ENCODE results near the gene ST6GAL1. TPM values are rescaled to one million over a fixed set of nuclear protein-coding genes. Genes with fewer than 3 reads are reported as not detected.

ST6GAL1 gene
- total RNA-seq, 1 donor from 2014 or later, result 84.3 TPM

GRCh38 chr3:186994000-186994955 lies 64.0 kb downstream of the ST6GAL1 start:
- intact Hi-C loops (cut with micrococcal nuclease), result no loop called here
- Histone ChIP-seq H3K27ac (replicated peaks) (no peak overlapping the region), H3K4me1 (peaks cover 73% of the 10 kb centered on the region), H3K27me3 (ENCODE audit: low read depth) (no peaks in the 10 kb centered on the region), H3K4me3 (no peak overlapping the region), H3K9me3 (replicated peaks) (no peaks in the 10 kb centered on the region), H3K36me3 (peaks cover 8% of the 10 kb centered on the region)
- TF ChIP-seq CTCF (IDR thresholded peaks at IDR 0.05; ENCODE audit: borderline replicate concordance), result no peak
- DNase-seq, result no peak

DNA sequence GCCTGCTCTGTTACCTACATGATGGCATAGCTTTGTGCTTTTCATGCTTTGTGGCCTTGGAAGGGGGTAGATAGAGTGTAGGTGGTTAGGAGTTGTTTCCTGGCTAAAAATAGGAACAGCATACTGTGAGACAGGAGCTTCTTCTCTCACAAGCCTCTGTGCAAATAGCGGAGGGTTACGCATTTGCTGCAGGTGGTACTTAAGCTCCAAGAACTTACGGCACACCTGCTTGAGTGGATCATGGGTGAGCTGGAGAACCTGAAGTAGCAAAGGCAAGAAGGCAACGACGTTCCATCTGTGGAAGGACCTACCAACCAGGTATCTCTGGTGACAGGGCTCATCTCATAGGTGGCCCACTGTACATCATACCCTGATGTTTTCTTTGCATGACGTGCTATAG lies 66.0 kb downstream of the ST6GAL1 start:
- H3K36me3 ChIP-seq, result peaks cover 5% of the 10 kb centered on the region
- no peak for DNase-seq
- H3K4me3 ChIP-seq, result no peak overlapping the region
- peaks cover 59% of the 10 kb centered on the region for H3K4me1 ChIP-seq
- H3K9me3 ChIP-seq (replicated peaks), result no peaks in the 10 kb centered on the region
- TF ChIP-seq CTCF (IDR thresholded peaks at IDR 0.05; ENCODE audit: borderline replicate concordance), result no peak
- H3K27me3 ChIP-seq (ENCODE audit: low read depth), result no peaks in the 10 kb centered on the region
- peak overlapping the region; percentile 9 for H3K27ac ChIP-seq (replicated peaks)
- intact Hi-C loops (cut with micrococcal nuclease), result no loop called here

- H3K9me3 ChIP-seq (replicated peaks), result no peaks in the 10 kb centered on the region
- no peak overlapping the region for H3K27ac ChIP-seq (replicated peaks)
- intact Hi-C loops (cut with micrococcal nuclease), result no loop called here
- no peaks in the 10 kb centered on the region for H3K27me3 ChIP-seq (ENCODE audit: low read depth)
- no peak overlapping the region for H3K4me3 ChIP-seq
- no peak for TF ChIP-seq CTCF (IDR thresholded peaks at IDR 0.05; ENCODE audit: borderline replicate concordance)
- H3K36me3 ChIP-seq, result peaks cover under 1% of the 10 kb centered on the region
- H3K4me1 ChIP-seq, result peaks cover 56% of the 10 kb centered on the region
- no peak for DNase-seq
These were observed 66.7 kb downstream of the ST6GAL1 start for GRCh38 chr3:186997061-186997460.

DNA sequence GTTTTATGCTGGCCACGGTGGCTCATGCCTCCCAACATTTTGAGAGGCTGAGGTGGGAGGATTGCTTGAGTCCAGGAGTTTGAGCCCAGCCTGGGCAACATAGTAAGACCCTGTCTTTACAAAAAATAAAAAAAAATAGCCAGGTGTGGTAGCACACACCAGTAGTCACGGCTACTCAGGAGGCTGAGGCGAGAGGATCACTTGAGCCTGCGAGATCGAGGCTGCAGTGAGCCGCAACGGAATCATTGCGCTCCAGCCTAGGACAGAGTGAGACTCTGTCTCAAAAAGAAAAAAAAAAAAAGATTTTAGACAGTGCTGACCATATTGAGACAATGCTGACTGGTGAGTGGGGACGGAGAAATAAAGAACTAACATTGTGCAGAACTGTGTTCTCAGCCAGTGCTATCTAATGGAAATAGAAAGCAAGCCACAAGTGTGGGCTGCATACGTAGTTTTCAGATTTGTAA lies 67.2 kb downstream of the ST6GAL1 start:
- TF ChIP-seq CTCF (IDR thresholded peaks at IDR 0.05; ENCODE audit: borderline replicate concordance), result no peak
- no peak for DNase-seq
- Histone ChIP-seq H3K27ac (replicated peaks) (peak overlapping the region; percentile 5), H3K27me3 (ENCODE audit: low read depth) (no peaks in the 10 kb centered on the region), H3K4me3 (no peak overlapping the region), H3K9me3 (replicated peaks) (no peaks in the 10 kb centered on the region), H3K36me3 (no peaks in the 10 kb centered on the region), H3K4me1 (peaks cover 55% of the 10 kb centered on the region)
- intact Hi-C loops (cut with micrococcal nuclease), result no loop called here

DNA sequence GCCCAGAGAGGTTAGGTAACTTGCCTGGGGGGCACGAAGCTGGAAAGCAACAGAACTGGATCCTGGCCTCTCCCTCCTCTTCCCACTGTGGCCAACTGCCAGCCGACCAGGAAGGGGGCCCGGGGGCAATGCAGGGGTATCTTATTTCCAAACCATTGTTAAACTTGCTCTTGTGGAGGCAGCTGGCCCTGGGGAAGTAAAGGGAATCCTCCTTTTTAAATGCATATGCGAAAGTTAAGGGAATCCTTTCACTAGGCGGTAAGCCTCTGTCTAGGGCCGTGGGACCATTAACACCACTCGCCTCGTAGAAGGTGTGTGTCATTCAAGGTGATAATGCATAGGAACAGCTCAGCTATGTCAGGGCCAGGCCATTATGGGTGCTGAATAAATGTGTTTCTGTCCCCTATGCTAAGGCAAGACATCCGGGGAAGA lies 68.6 kb downstream of the ST6GAL1 start:
- no peak for TF ChIP-seq CTCF (IDR thresholded peaks at IDR 0.05; ENCODE audit: borderline replicate concordance)
- H3K4me1 ChIP-seq, result peaks cover 42% of the 10 kb centered on the region
- H3K4me3 ChIP-seq, result no peak overlapping the region
- peaks cover 3% of the 10 kb centered on the region for H3K9me3 ChIP-seq (replicated peaks)
- no peaks in the 10 kb centered on the region for H3K27me3 ChIP-seq (ENCODE audit: low read depth)
- H3K36me3 ChIP-seq, result no peaks in the 10 kb centered on the region
- no peak overlapping the region for H3K27ac ChIP-seq (replicated peaks)
- intact Hi-C loops (cut with micrococcal nuclease), result no loop called here
- DNase-seq, result no peak
